Mucosa of descending colon (tissue), 3 donors: Measurements from ENCODE around the gene EIF5AL1. TPM values are rescaled to one million over a fixed set of nuclear protein-coding genes. Genes with fewer than 3 reads are reported as not detected.
A peak's percentile ranks its signal among the peaks of the same experiment; 100 is the strongest.
"Not testable (repeated sequence)": the region's sequence is repeated elsewhere in the genome, so short reads cannot be mapped to it uniquely, and the experiment has no call there.

Experiments
- ATAC-seq: fragments of 200-7000 bp; cut with Tn5 transposase; one replicate; pipeline ENCODE4 v1.9.1; 2020; ENCODE audit warnings: mild to moderate bottlenecking, moderate library complexity
- DNase-seq, 3 donors: peaks; one replicate each; pipeline ENCODE4 v3.0.0-alpha.2; 2020
- H3K36me3 ChIP-seq: fragments of 200-600 bp; one replicate; pipeline ENCODE4 v1.8.0; 2021; ENCODE audit warnings: low read depth, mild to moderate bottlenecking
- H3K4me1 ChIP-seq: fragments of 200-600 bp; one replicate; pipeline ENCODE4 v1.8.0; 2021; ENCODE audit warnings: low read depth, mild to moderate bottlenecking
- H3K4me3 ChIP-seq: fragments of 200-600 bp; one replicate; pipeline ENCODE4 v1.8.0; 2021; ENCODE audit warnings: mild to moderate bottlenecking
- H3K9me3 ChIP-seq: fragments of 200-600 bp; one replicate; pipeline ENCODE4 v1.8.0; 2021; ENCODE audit warnings: mild to moderate bottlenecking
- intact Hi-C, 2 donors: fragments of 100-400 bp; cut with DNase I in 1 of 2; cut with micrococcal nuclease in 1 of 2; formaldehyde crosslinking; loops; one replicate each; pipeline versions ENCODE4 v1.11.0 to v1.11.1; 2022; cut with DNase I, micrococcal nuclease
- total RNA-seq, 3 donors: library from RNA; stranded (reverse); fragmentation: NEBNext Ultra II Directional in 2 of 3; extraction: Animal tissue kit (Norgen Biotek cat#: 25700) in 2 of 3; gene quantifications; one replicate each; pipeline versions ENCODE4 v1.2.1 to v1.2.4, GENCODE V29; 2021 to 2023
- TF ChIP-seq, protein P1 (sequence below): fragments of 200-600 bp; IDR thresholded peaks from one replicate; pipeline ENCODE4 v1.8.0; 2022; ENCODE audit warnings: antibody characterized with exemption, mild to moderate bottlenecking
- donor health status: DM: no; HTN: no; CAD: no; lungs with moderate emphysema.
- donor health status: DM: no; HTN: no; CAD: no.
- donor health status: DM: no; HTN: yes; CAD: no.

Gene EIF5AL1
- total RNA-seq, 3 donors from 2014 or later: 0.09 to 0.87 (median 0.16) TPM

DNA sequence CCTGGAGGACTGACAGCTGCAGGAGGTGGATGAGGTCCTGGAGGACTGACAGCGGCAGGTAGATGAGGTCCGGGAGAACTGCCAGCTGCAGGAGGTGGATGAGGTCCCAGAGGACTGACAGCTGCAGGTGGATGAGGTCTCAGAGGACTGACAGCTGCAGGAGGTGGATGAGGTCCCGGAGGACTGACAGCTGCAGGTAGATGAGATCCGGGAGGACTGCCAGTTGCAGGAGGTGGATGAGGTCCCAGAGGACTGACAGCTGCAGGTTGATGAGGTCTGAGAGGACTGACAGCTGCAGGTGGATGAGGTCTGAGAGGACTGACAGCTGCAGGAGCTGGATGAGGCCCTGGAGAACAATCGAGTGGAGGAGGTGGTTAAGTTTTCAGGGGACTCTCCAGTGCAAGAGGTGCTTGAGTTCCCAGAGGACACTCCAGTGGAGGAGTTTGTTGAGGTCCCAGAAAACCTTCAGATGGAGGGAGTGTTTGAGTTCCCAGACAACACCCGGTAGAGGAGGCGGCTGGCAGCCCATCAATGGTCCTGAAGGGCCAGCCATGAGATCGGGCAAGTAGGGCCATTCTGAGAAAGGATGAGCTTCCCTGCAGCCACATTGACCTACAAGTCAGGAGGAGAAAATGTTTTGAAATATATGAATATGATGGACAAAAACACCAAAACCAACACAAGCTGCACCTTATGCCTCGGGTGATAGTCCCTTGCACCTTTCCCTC, 4.7 kb upstream of the EIF5AL1 start:
- DNase-seq (no peak), ATAC-seq (no peak)
- Histone ChIP-seq H3K36me3 (no peaks in the 10 kb centered on the region), H3K4me3 (no peak overlapping the region), H3K4me1 (no peaks in the 10 kb centered on the region), H3K9me3 (no peaks in the 10 kb centered on the region)
- intact Hi-C loops: no loop called here
- TF ChIP-seq, protein P1, sequence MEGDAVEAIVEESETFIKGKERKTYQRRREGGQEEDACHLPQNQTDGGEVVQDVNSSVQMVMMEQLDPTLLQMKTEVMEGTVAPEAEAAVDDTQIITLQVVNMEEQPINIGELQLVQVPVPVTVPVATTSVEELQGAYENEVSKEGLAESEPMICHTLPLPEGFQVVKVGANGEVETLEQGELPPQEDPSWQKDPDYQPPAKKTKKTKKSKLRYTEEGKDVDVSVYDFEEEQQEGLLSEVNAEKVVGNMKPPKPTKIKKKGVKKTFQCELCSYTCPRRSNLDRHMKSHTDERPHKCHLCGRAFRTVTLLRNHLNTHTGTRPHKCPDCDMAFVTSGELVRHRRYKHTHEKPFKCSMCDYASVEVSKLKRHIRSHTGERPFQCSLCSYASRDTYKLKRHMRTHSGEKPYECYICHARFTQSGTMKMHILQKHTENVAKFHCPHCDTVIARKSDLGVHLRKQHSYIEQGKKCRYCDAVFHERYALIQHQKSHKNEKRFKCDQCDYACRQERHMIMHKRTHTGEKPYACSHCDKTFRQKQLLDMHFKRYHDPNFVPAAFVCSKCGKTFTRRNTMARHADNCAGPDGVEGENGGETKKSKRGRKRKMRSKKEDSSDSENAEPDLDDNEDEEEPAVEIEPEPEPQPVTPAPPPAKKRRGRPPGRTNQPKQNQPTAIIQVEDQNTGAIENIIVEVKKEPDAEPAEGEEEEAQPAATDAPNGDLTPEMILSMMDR: no peak

DNA sequence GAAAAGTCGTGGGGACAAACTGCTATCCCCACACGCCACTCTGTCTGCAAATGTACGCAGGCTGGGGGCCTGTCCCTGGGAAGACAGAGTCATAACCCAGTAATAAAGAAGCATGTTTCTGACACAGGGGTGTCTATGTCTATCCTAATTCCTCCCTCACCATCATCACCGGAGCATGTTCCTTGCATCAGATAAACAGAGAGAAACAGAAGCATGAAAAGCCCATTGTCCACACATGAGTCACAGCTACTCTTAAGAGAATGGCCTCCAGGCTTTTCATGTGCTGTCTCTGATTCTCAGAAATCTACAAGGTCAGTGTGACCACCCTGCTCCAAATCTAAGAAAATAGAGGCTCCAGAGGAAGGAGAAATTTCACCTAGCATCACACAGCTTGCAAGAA, 4.1 kb upstream of the EIF5AL1 start:
- H3K9me3 ChIP-seq, H3K36me3 ChIP-seq, ATAC-seq, DNase-seq, intact Hi-C loops, H3K4me3 ChIP-seq, H3K4me1 ChIP-seq: not testable (repeated sequence)

DNA sequence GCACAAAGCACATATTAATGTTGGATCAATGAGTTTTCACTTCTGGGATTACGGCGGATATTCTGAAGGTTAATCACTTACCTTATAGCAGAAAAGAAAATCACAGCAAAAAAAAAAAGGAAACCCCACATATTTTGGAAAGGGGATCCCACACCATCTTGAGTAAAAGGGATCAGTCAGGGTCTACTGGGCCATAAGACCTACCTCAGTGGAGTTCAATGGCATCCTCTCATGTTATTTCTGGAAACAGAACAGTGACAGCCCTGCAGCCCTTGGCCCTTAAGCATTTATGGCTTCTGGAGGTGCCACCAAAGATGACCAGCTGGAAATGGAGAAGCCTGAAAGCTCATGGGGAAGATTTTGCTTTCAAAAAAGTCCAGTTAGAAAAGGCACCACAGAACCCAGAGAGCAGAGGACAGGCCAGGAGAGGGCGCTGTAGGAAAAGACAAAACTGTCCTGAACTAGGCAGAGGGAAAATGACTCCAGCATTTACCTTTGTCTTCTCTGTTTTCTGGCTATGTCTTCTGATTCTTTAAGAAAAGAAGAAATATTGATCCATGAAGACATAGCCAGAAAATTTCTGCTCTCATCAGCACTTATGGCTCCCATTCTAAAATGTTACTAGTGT, 2.9 kb upstream of the EIF5AL1 start:
- DNase-seq, intact Hi-C loops: not testable (repeated sequence)
- ATAC-seq: peak; percentile 60

GRCh38 chr10:79509934-79510508, 2.3 kb upstream of the EIF5AL1 start:
- H3K4me3 ChIP-seq, H3K4me1 ChIP-seq, intact Hi-C loops, DNase-seq, H3K9me3 ChIP-seq, H3K36me3 ChIP-seq, ATAC-seq: not testable (repeated sequence)

More for the DNA sequence above, 2.9 kb upstream of the EIF5AL1 start:
- H3K4me1 ChIP-seq, H3K36me3 ChIP-seq, H3K9me3 ChIP-seq, H3K4me3 ChIP-seq: not testable (repeated sequence)

GRCh38 chr10:79516532-79517205, 4.3 kb downstream of the EIF5AL1 start:
- intact Hi-C loops, DNase-seq, H3K4me3 ChIP-seq, H3K9me3 ChIP-seq, H3K4me1 ChIP-seq, H3K36me3 ChIP-seq, ATAC-seq: not testable (repeated sequence)

DNA sequence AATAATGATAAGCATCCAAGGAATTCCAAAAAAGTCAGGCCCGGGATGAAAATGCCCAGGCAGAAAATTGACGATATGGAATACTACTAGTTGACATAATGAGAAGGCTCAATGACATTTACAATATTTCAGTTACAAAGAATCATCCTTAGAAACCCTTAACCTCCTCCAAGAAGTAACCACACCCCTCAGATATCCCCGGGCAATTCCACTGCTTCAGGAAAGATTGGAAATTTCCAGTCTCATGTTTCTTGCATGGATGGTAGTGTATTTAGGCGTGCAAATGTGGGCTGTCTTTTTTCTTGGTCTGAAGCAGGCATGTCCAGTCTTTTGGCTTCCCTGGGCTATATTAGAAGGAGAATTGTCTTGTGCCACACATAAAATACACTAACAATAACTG, 5.2 kb downstream of the EIF5AL1 start:
- H3K4me1 ChIP-seq, H3K9me3 ChIP-seq, DNase-seq, ATAC-seq, H3K36me3 ChIP-seq, H3K4me3 ChIP-seq, intact Hi-C loops: not testable (repeated sequence)

- intact Hi-C loops, H3K4me1 ChIP-seq, H3K4me3 ChIP-seq, DNase-seq, H3K9me3 ChIP-seq, H3K36me3 ChIP-seq, ATAC-seq: not testable (repeated sequence)
These were observed 9.4 kb downstream of the EIF5AL1 start for GRCh38 chr10:79521751-79522150.

DNA sequence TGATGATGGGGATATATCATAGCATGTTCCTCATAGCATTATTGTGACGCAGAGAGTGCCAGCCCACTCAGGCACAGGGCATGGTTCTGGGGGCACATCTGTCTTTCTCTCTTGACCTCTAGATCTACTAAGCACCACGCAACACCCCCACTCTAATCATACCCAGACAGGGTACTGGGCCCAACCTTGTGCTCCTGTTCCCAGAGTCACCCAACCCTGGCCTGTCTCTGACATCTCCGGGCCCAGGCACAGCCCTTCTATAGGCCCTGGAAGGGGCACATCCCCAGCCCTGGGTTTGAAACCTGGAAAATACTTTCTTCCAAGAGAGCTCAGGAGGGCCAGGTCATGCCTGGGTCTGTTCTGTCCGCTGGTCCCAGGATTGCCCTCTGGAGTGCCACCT, 10.1 kb downstream of the EIF5AL1 start:
- H3K9me3 ChIP-seq, DNase-seq, intact Hi-C loops, ATAC-seq, H3K36me3 ChIP-seq, H3K4me3 ChIP-seq, H3K4me1 ChIP-seq: not testable (repeated sequence)

DNA sequence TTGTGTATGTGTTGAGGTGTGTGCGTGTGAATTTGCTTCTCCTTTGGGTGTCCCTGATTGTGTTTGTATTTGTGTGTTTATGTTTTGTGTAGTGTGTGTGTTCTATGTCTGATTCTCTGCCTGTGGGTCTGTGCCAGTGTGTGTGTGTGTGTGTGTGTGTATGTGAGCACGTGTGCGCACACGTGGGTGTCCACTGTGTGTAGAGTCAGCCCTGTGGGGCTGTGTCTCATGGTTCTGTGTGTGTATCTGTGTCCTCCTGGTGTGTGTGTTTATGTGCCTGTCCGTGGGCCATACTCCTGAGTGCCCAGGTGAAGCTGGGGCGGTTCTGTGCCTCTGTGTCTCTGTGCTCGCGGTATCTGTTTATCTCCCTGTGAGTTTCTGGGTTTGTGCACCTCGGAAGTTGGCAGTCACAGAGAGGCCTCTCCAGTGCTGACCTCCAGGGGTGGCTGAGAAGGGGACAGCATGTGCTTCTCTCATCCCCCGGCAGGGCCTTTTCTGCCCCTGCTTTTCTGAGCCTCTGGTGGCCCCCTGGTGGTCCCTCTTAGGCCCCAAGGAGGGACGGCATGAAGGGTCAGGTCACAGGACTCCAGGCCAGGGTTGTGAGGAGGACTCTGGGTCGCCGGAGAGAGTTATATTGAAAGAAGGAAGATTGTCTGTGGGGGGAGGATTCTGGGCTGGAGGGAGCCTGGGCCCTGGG, 11.0 kb downstream of the EIF5AL1 start:
- H3K4me1 ChIP-seq, DNase-seq, H3K9me3 ChIP-seq, H3K36me3 ChIP-seq, intact Hi-C loops, ATAC-seq, H3K4me3 ChIP-seq: not testable (repeated sequence)

GRCh38 chr10:79525049-79525710, 12.8 kb downstream of the EIF5AL1 start:
- DNase-seq, H3K4me3 ChIP-seq, ATAC-seq, H3K9me3 ChIP-seq, H3K4me1 ChIP-seq, H3K36me3 ChIP-seq, intact Hi-C loops: not testable (repeated sequence)

- H3K9me3 ChIP-seq, intact Hi-C loops, H3K36me3 ChIP-seq, DNase-seq, H3K4me1 ChIP-seq, ATAC-seq, H3K4me3 ChIP-seq: not testable (repeated sequence)
These were observed 15.9 kb downstream of the EIF5AL1 start for GRCh38 chr10:79528261-79528660.
